Natural killer cell treated with Interleukin-12 subunit alpha and Interleukin-12 subunit beta and Interleukin-15 and Interleukin-18, amount 100 ng/mL, for 72 hours (primary cell): ENCODE data around the gene TIGAR. TPM values are rescaled to one million over a fixed set of nuclear protein-coding genes. Genes with fewer than 3 reads are reported as not detected.

Source experiments
- ATAC-seq, 2 donors: fragments of 150-1000 bp; cut with Tn5 transposase in 1 of 2; sonication (Bioruptor Pico), chemical (Tn5 transposase) in 1 of 2; 2 replicates each; pipeline ENCODE4 v1.10.0; 2021
- DNase-seq: peaks from one replicate; pipeline ENCODE4 v3.0.0; 2022; ENCODE audit warnings: low spot score
- H3K27ac Mint-ChIP-seq, 2 donors: 1 replicate in 1 of 2; 2 replicates in 1 of 2; pipeline ENCODE4 v1.8.0; 2022; ENCODE audit warnings: mixed read lengths in 2 of 2, mild to moderate bottlenecking in 1 of 2, moderate library complexity in 1 of 2
- H3K27me3 Mint-ChIP-seq, 2 donors: 1 replicate in 1 of 2; 2 replicates in 1 of 2; pipeline ENCODE4 v1.8.0; 2022; ENCODE audit warnings: mixed read lengths in 2 of 2
- H3K36me3 Mint-ChIP-seq: one replicate; pipeline ENCODE4 v1.8.0; 2022; ENCODE audit warnings: mixed read lengths
- H3K4me1 Mint-ChIP-seq, 2 donors: 1 replicate in 1 of 2; 2 replicates in 1 of 2; pipeline ENCODE4 v1.8.0; 2022; ENCODE audit warnings: low read depth in 2 of 2, mixed read lengths in 2 of 2, mild to moderate bottlenecking in 1 of 2
- H3K4me3 Mint-ChIP-seq: one replicate; pipeline ENCODE4 v1.8.0; 2022; ENCODE audit warnings: mixed read lengths
- H3K9me3 Mint-ChIP-seq: 2 replicates; pipeline ENCODE4 v1.8.0; 2022; ENCODE audit warnings: mixed read lengths
- total RNA-seq, 2 donors: library from RNA; stranded (reverse); gene quantifications; one replicate each; pipeline ENCODE4 v1.2.3, GENCODE V29; 2022

Gene TIGAR
- total RNA-seq, 2 donors from 2014 or later, result 7.4 to 10.2 TPM

DNA sequence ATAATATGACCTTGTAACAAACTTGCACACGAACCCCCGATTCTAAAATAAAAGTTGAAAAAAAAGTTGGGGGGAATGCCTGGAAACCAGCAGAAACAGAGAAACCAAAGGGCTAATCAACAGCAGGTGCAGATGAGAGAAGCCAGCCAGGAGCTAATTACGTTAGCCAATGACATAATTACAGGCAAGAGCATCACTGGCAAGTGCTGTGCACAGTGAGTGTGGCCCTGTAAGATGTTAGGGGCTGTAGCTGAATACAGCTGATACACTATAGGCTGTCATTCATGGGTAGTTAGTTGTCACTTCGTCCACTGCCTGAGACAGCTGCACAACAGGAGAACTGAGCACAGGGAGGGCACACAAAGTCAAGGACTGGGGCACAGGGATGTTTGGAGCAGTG is 65.8 kb downstream of the TIGAR start:
- Mint-ChIP-seq H3K4me3 (no peak overlapping the region), H3K36me3 (no peaks in the 10 kb centered on the region), H3K9me3 (no peaks in the 10 kb centered on the region), H3K27ac (no peak overlapping the region), H3K4me1 (no peaks in the 10 kb centered on the region), H3K27me3 (peaks cover 0 to under 1% of the 10 kb centered on the region in 2 donors)
- ATAC-seq (no peak), DNase-seq (no peak)

GRCh38 chr12:4387607-4388006 is 66.6 kb downstream of the TIGAR start:
- no peak for ATAC-seq

GRCh38 chr12:4388032-4388431 is 67.0 kb downstream of the TIGAR start:
- Mint-ChIP-seq H3K9me3 (no peaks in the 10 kb centered on the region), H3K36me3 (no peaks in the 10 kb centered on the region), H3K27me3 (no peaks in the 10 kb centered on the region), H3K4me1 (peaks cover 0 to 7% of the 10 kb centered on the region in 2 donors), H3K27ac (no peak overlapping the region), H3K4me3 (no peak overlapping the region)
- ATAC-seq, result no peak
- DNase-seq, result no peak

More at GRCh38 chr12:4387607-4388006, 66.6 kb downstream of the TIGAR start:
- Mint-ChIP-seq H3K27me3 (no peaks in the 10 kb centered on the region), H3K4me3 (no peak overlapping the region), H3K27ac (no peak overlapping the region), H3K4me1 (peaks cover 0 to 3% of the 10 kb centered on the region in 2 donors), H3K9me3 (no peaks in the 10 kb centered on the region), H3K36me3 (no peaks in the 10 kb centered on the region)
- no peak for DNase-seq

- no peak for ATAC-seq
- no peak for DNase-seq
- H3K27ac Mint-ChIP-seq, result no peak overlapping the region
- H3K27me3 Mint-ChIP-seq, result no peaks in the 10 kb centered on the region
- H3K36me3 Mint-ChIP-seq, result no peaks in the 10 kb centered on the region
- peaks cover 0 to 7% of the 10 kb centered on the region in 2 donors for H3K4me1 Mint-ChIP-seq
- no peaks in the 10 kb centered on the region for H3K9me3 Mint-ChIP-seq
- H3K4me3 Mint-ChIP-seq, result no peak overlapping the region
These were observed 67.6 kb downstream of the TIGAR start for GRCh38 chr12:4388662-4389061.

DNA sequence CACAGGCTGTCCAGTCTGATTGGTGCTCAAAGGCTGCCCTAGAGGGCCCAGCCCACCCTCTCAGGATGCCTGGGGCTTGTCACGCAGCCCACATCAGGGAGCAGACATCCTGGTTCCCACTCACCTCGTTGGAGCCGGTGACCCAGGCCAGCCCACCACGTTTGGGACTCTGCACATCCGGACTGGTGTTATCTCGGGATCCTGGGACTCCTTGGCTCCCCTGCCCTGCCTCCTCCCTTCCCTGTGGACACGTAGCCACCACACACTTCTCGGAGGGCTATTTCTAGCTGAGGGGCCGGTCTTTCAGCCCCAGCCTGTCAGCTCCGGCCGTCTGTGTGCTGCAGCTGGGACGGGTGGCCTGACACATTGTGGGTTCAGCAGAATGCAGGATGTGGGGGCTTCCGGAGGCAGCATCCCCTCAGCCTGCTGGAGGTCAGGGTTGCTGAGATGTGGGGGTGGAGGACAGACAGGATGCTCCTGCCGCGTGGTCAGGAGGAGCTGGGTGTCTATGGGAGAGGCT is 71.3 kb downstream of the TIGAR start:
- H3K4me3 Mint-ChIP-seq, result no peak overlapping the region
- H3K9me3 Mint-ChIP-seq, result no peaks in the 10 kb centered on the region
- peak overlapping the region in 1 of 2 donors; percentile 62 for H3K27ac Mint-ChIP-seq
- DNase-seq (no peak), ATAC-seq (peak; percentile 68 to 77)
- H3K27me3 Mint-ChIP-seq, result peaks cover 17 to 31% of the 10 kb centered on the region in 2 donors
- no peaks in the 10 kb centered on the region for H3K36me3 Mint-ChIP-seq
- H3K4me1 Mint-ChIP-seq, result peaks cover 0 to 7% of the 10 kb centered on the region in 2 donors

DNA sequence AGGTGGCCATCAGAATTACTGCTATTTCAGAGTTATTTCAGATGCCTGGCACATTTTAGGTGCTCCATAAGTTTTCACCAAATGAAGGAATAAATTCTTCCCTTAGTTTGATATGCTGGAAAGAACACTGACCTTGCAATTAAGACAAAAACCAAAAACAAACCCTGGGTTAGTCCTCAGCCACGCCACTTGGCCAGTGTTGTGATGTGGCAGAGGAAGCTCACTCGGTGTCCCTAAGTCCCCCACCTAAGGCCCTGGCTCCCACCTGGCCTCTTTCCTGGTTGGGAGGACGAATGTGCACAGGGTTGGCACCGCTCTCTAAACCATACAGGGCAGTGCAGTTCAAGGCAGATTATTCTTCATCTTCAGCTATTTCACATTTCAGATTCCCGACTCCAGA is 72.2 kb downstream of the TIGAR start:
- DNase-seq (no peak), ATAC-seq (no peak)
- Mint-ChIP-seq H3K36me3 (no peaks in the 10 kb centered on the region), H3K27me3 (peaks cover 17 to 33% of the 10 kb centered on the region in 2 donors), H3K4me1 (peaks cover 0 to 7% of the 10 kb centered on the region in 2 donors), H3K27ac (no peak overlapping the region), H3K4me3 (no peak overlapping the region), H3K9me3 (no peaks in the 10 kb centered on the region)

DNA sequence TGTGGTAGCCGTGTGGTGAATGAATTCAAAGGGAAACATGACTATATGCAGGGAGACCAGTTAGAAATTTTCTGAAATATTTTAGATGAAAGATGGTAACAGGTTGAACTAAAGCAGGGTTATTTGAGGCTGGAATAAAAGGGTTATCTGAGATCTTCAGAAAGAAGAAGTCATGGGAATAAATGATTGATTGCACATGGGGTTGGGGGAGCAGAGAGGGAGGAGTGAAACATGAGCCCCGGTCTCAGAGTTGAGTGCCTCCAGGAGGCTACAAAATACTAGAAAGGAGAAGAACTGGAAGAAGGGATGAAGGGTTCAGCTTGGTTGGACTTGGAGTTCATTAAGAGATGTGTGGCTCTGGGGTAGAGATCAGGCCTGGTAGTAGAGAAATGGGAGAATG is 74.8 kb downstream of the TIGAR start:
- Mint-ChIP-seq H3K36me3 (no peaks in the 10 kb centered on the region), H3K27me3 (peaks cover 22 to 40% of the 10 kb centered on the region in 2 donors), H3K4me3 (no peak overlapping the region), H3K9me3 (no peaks in the 10 kb centered on the region), H3K27ac (no peak overlapping the region), H3K4me1 (peaks cover 0 to 7% of the 10 kb centered on the region in 2 donors)
- no peak for DNase-seq
- ATAC-seq, result no peak

DNA sequence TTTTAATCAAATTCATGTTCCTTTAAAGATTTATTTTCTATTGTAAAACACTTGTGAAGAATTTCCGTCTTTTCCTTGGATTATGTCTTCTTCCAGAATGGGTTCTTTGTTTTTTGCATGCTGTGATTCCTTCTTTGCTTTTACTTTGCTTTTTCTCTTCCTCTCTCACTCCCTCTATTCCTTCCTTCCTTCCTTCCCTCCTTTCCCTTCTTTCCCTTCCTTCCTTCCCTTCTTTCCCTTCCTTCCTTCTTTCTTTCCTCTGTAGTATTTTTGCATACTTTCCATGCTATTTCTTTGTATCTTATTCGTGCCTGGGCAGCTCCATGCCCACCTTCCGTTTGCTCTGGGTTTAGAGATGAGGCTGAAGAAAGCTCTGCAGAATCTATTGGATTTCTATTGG is 80.1 kb downstream of the TIGAR start:
- Mint-ChIP-seq H3K4me3 (no peak overlapping the region), H3K4me1 (no peaks in the 10 kb centered on the region), H3K9me3 (no peaks in the 10 kb centered on the region), H3K27ac (no peak overlapping the region), H3K27me3 (peaks cover 15 to 26% of the 10 kb centered on the region in 2 donors), H3K36me3 (no peaks in the 10 kb centered on the region)
- ATAC-seq, result no peak
- DNase-seq, result no peak

DNA sequence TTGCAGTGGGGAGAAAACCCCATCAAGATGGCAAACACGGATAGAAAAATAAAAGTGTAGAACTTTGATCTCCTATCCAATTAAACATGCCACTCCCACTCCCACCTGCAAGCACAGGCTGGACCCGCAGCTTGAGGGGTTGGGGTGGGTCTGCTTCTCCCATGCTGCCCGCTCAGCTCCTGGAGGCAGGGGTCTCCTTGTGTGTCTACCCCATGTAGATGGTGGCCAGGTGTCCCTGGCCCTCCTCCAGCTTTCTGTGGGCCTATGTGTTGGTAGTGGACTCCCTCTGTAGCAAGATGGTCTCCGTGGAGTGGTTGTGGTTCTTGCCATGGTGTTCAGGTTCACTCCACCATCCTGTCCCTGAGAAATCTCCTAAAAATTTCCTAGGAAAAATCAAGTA is 82.0 kb downstream of the TIGAR start:
- DNase-seq, result no peak
- ATAC-seq, result no peak
- Mint-ChIP-seq H3K4me3 (no peak overlapping the region), H3K4me1 (no peaks in the 10 kb centered on the region), H3K27me3 (peaks cover 11 to 17% of the 10 kb centered on the region in 2 donors), H3K36me3 (no peaks in the 10 kb centered on the region), H3K27ac (no peak overlapping the region), H3K9me3 (no peaks in the 10 kb centered on the region)

Other genes starting within 250 kb of the TIGAR start
- gene CCND2, start 47.5 kb upstream of the TIGAR start, total RNA-seq, result 1,000 to 10,000 TPM in 1 of 2 donors, 100 to 1,000 TPM in 1; 942 to 1,190 TPM
- not detected for gene FGF23, start 58.5 kb downstream of the TIGAR start, total RNA-seq
- not detected for gene FGF6, start 124.6 kb downstream of the TIGAR start, total RNA-seq
- 10 to 100 TPM; 21.4 to 34.4 TPM for gene RAD51AP1, start 217.7 kb downstream of the TIGAR start, total RNA-seq
- 10 to 100 TPM; 24.0 to 30.2 TPM for gene DYRK4, start 241.0 kb downstream of the TIGAR start, total RNA-seq